Activated naive CD4-positive, alpha-beta T cell treated with anti-CD3 and anti-CD28 coated beads for 36 hours (primary cell): Measurements from ENCODE around the gene CERS1. TPM values are rescaled to one million over a fixed set of nuclear protein-coding genes. Genes with fewer than 3 reads are reported as not detected.
"Not testable (repeated sequence)": the region's sequence is repeated elsewhere in the genome, so short reads cannot be mapped to it uniquely, and the experiment has no call there.

Experiments used
- CTCF ChIA-PET: fragments of 350-600 bp; sonication (Branson Sonifier 250); formaldehyde crosslinking; loops from one replicate; lab custom pipeline; 2021; ENCODE audit warnings: antibody characterized with exemption; lab: Charles Lee
- DNase-seq: peaks from one replicate; pipeline ENCODE4 v3.0.0-alpha.2; 2020
- H3K27ac Mint-ChIP-seq: one replicate; pipeline ENCODE4 v1.8.0; 2021; ENCODE audit warnings: mild to moderate bottlenecking, mixed read lengths
- H3K27me3 Mint-ChIP-seq: one replicate; pipeline ENCODE4 v1.8.0; 2021; ENCODE audit warnings: low read depth, mixed read lengths
- H3K36me3 Mint-ChIP-seq: one replicate; pipeline ENCODE4 v1.8.0; 2021; ENCODE audit warnings: low read depth, mixed read lengths
- H3K4me1 Mint-ChIP-seq: one replicate; pipeline ENCODE4 v1.8.0; 2021; ENCODE audit warnings: low read depth, mixed read lengths
- H3K4me3 Mint-ChIP-seq: one replicate; pipeline ENCODE4 v1.8.0; 2021; ENCODE audit warnings: mild to moderate bottlenecking, moderate library complexity, mixed read lengths
- H3K9me3 Mint-ChIP-seq: one replicate; pipeline ENCODE4 v1.8.0; 2021; ENCODE audit warnings: mixed read lengths
- intact Hi-C: fragments of 100-400 bp; cut with micrococcal nuclease; formaldehyde crosslinking; loops from one replicate; pipeline ENCODE4 v1.15.1; 2023
- total RNA-seq, 2 experiments: library from RNA; stranded (reverse); gene quantifications; one replicate each; pipeline ENCODE4 v1.2.3, GENCODE V29; 2021

CERS1 gene
- total RNA-seq, 2 experiments from 2014 or later: not detected

GRCh38 chr19:18931316-18932162 lies 35.6 kb upstream of the CERS1 start:
- intact Hi-C loops: loop anchor here (1.0 kb wide), 1 partner anchor 12 kb away; the partner anchor contains the start of genes COPE and DDX49
- no peaks in the 10 kb centered on the region for H3K9me3 Mint-ChIP-seq
- H3K4me1 Mint-ChIP-seq: peaks cover 5% of the 10 kb centered on the region
- peaks cover 10% of the 10 kb centered on the region for H3K27me3 Mint-ChIP-seq
- no peak overlapping the region for H3K27ac Mint-ChIP-seq
- H3K36me3 Mint-ChIP-seq: no peaks in the 10 kb centered on the region
- DNase-seq: no peak
- CTCF ChIA-PET: interaction anchor here (1.1 kb wide), 1 partner anchor 65 kb away, joined by 3 read pairs; no protein-coding TSS in a partner anchor
- H3K4me3 Mint-ChIP-seq: no peak overlapping the region

DNA sequence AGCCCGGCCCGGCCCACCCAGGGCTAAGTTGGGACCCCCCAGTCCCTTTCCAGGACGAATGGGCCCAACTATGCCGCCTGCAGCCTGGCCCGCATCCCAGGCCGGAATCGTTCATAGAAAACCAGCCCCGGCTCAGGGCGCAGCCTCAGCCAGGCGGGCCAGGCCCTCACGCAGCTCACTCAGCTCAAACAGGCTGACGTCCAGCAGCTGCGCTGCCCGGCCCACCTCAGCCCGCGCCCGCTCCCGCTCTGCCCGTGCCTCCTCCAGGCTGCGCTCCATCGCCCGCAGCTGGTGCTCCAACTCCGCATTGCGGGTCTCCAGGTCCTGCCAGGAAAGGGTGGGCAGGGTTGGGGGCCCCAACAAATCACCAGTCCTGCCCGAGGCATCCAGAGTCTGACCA lies 33.4 kb upstream of the CERS1 start:
- CTCF ChIA-PET: interaction anchor here (0.5 to 0.8 kb wide), 3 partner anchors 8 to 329 kb away, joined by 3 to 7 read pairs (median 3); partner anchors contain the start of genes COPE and DDX49
- intact Hi-C loops: no loop called here
- Mint-ChIP-seq H3K27me3 (peaks cover 9% of the 10 kb centered on the region), H3K36me3 (peaks cover 12% of the 10 kb centered on the region), H3K4me3 (no peak overlapping the region), H3K27ac (no peak overlapping the region), H3K4me1 (peaks cover 5% of the 10 kb centered on the region), H3K9me3 (no peaks in the 10 kb centered on the region)
- no peak for DNase-seq

- CTCF ChIA-PET: no interaction called here
- no peaks in the 10 kb centered on the region for H3K9me3 Mint-ChIP-seq
Measured at GRCh38 chr19:18928018-18928805, 32.3 kb upstream of the CERS1 start.

DNA sequence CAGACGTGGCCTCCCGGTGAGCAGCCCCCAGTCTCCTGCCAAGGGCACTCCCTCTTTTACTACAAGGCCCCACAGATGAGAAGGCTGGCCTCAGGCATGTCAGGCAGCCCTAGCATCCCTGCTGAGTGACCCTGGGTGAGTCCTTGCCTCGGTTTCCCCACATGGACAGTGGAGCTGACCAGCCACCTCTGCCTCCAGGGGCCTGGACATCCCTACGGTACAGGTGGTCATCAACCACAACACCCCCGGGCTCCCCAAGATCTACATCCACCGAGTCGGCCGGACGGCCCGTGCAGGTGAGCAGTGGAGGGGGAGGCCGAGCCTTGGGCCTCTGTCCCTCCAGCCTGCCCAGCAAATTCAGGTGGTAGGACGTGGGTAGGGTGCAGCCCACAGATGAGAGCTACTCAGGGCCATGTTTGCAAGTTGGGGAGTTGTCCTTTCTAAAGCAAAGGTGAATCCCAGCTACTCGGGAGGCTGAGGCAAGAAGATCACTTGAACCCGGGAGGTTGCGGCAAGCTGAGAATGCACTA lies 28.8 kb upstream of the CERS1 start:
- Mint-ChIP-seq H3K9me3 (no peaks in the 10 kb centered on the region), H3K36me3 (peaks cover 25% of the 10 kb centered on the region), H3K27ac (no peak overlapping the region), H3K27me3 (no peaks in the 10 kb centered on the region), H3K4me1 (peaks cover 17% of the 10 kb centered on the region), H3K4me3 (no peak overlapping the region)
- no peak for DNase-seq
- CTCF ChIA-PET: interaction anchor here (1.5 kb wide), 1 partner anchor 24 kb away, joined by 3 read pairs; no protein-coding TSS in a partner anchor
- intact Hi-C loops: no loop called here

More at GRCh38 chr19:18928018-18928805, 32.3 kb upstream of the CERS1 start:
- intact Hi-C loops: no loop called here
- no peak for DNase-seq
- H3K36me3 Mint-ChIP-seq: peaks cover 16% of the 10 kb centered on the region
- H3K27me3 Mint-ChIP-seq: no peaks in the 10 kb centered on the region
- no peak overlapping the region for H3K4me3 Mint-ChIP-seq
- peaks cover 5% of the 10 kb centered on the region for H3K4me1 Mint-ChIP-seq
- no peak overlapping the region for H3K27ac Mint-ChIP-seq

GRCh38 chr19:18922228-18922985 lies 26.4 kb upstream of the CERS1 start:
- DNase-seq: no peak
- Mint-ChIP-seq H3K36me3 (peaks cover 28% of the 10 kb centered on the region), H3K4me1 (peaks cover 32% of the 10 kb centered on the region), H3K27me3 (no peaks in the 10 kb centered on the region), H3K4me3 (no peak overlapping the region), H3K9me3 (no peaks in the 10 kb centered on the region), H3K27ac (no peak overlapping the region)
- intact Hi-C loops: no loop called here
- CTCF ChIA-PET: no interaction called here

DNA sequence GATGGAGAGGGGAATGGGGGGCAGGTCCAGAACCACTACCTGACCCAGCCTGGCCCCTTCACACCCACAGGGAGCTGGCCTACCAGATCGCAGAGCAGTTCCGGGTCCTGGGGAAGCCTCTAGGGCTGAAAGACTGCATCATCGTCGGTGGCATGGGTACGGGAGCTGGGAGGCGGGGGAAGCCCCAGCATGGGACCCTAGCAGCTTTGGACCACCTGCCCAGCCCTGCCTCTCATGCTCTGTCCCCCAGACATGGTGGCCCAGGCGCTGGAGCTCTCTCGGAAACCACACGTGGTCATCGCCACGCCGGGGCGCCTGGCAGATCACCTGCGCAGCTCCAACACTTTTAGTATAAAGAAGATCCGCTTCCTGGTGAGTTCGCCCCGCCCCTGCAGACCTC lies 25.6 kb upstream of the CERS1 start:
- no peaks in the 10 kb centered on the region for H3K27me3 Mint-ChIP-seq
- peak overlapping the region; percentile 52 for H3K4me3 Mint-ChIP-seq
- peaks cover 36% of the 10 kb centered on the region for H3K4me1 Mint-ChIP-seq
- H3K27ac Mint-ChIP-seq: no peak overlapping the region
- intact Hi-C loops: no loop called here
- H3K36me3 Mint-ChIP-seq: peaks cover 31% of the 10 kb centered on the region
- no peak for DNase-seq
- no peaks in the 10 kb centered on the region for H3K9me3 Mint-ChIP-seq
- CTCF ChIA-PET: no interaction called here

- intact Hi-C loops: no loop called here
- DNase-seq: no peak
- CTCF ChIA-PET: interaction anchor here (0.6 kb wide), 1 partner anchor 68 kb away, joined by 5 read pairs; no protein-coding TSS in a partner anchor
- H3K36me3 Mint-ChIP-seq: peaks cover 27% of the 10 kb centered on the region
- peak overlapping the region; percentile 94 for H3K4me3 Mint-ChIP-seq
- no peaks in the 10 kb centered on the region for H3K9me3 Mint-ChIP-seq
- H3K27me3 Mint-ChIP-seq: no peaks in the 10 kb centered on the region
- H3K27ac Mint-ChIP-seq: peak overlapping the region; percentile 88
- H3K4me1 Mint-ChIP-seq: peaks cover 42% of the 10 kb centered on the region
Measured at GRCh38 chr19:18920400-18920799, 24.4 kb upstream of the CERS1 start.

- intact Hi-C loops: loop anchor here (1.0 to 5.0 kb wide), 16 partner anchors 12 to 833 kb away; partner anchors contain the start of genes ARMC6, BORCS8, ELL and FKBP8
- no peak for DNase-seq
- H3K4me1 Mint-ChIP-seq: peaks cover 46% of the 10 kb centered on the region
- CTCF ChIA-PET: interaction anchor here (0.6 to 1.4 kb wide), 3 partner anchors 9 to 331 kb away, joined by 3 to 5 read pairs (median 3); partner anchors contain the start of gene REX1BD
- H3K36me3 Mint-ChIP-seq: peaks cover 25% of the 10 kb centered on the region
- no peaks in the 10 kb centered on the region for H3K9me3 Mint-ChIP-seq
- no peaks in the 10 kb centered on the region for H3K27me3 Mint-ChIP-seq
- H3K4me3 Mint-ChIP-seq: peak overlapping the region; percentile 94
- peak overlapping the region; percentile 88 for H3K27ac Mint-ChIP-seq
Measured at GRCh38 chr19:18919900-18920214, 23.9 kb upstream of the CERS1 start.

GRCh38 chr19:18919086-18919899 lies 23.3 kb upstream of the CERS1 start, which contains the start of the genes COPE and DDX49:
Gene COPE (minus strand): TSS chr19:18919387. CDS start chr19:18919348, 39 bp downstream.
Gene DDX49 (plus strand): TSS chr19:18919715. CDS start chr19:18919742, 27 bp downstream.
- intact Hi-C loops: loop anchor here (1.0 to 5.0 kb wide), 16 partner anchors 13 to 832 kb away; partner anchors contain the start of genes ARMC6, BORCS8, ELL and FKBP8
- no peaks in the 10 kb centered on the region for H3K27me3 Mint-ChIP-seq
- no peaks in the 10 kb centered on the region for H3K9me3 Mint-ChIP-seq
- H3K4me3 Mint-ChIP-seq: peak within 1 kb of the TSS; percentile 94
- H3K27ac Mint-ChIP-seq: peak within 1 kb of the TSS; percentile 88
- CTCF ChIA-PET: interaction anchor here (1.0 to 1.4 kb wide), 2 partner anchors 10 to 331 kb away, joined by 3 read pairs; partner anchors contain the start of gene REX1BD
- peaks cover 21% of the 10 kb centered on the region for H3K36me3 Mint-ChIP-seq
- DNase-seq: peak; percentile 99
- peaks cover 46% of the 10 kb centered on the region for H3K4me1 Mint-ChIP-seq

GRCh38 chr19:18917593-18917992 lies 21.6 kb upstream of the CERS1 start:
- Mint-ChIP-seq H3K4me1 (peaks cover 53% of the 10 kb centered on the region), H3K4me3 (peak overlapping the region; percentile 66), H3K27ac (peak overlapping the region; percentile 63), H3K36me3 (peaks cover 21% of the 10 kb centered on the region)
- intact Hi-C loops: loop anchor here (5.0 kb wide), 2 partner anchors 440 to 830 kb away; partner anchors contain the start of gene IL12RB1
- H3K9me3 Mint-ChIP-seq, DNase-seq, H3K27me3 Mint-ChIP-seq: not testable (repeated sequence)
- CTCF ChIA-PET: interaction anchor here (1.3 to 1.8 kb wide), 2 partner anchors 30 to 69 kb away, joined by 4 read pairs; no protein-coding TSS in a partner anchor
